Skeletal muscle cell (primary cell): ENCODE data around the gene CD101.

Experiments
- DNase-seq: peaks from one replicate; pipeline ENCODE4 v3.0.0-alpha.2; 2010; ENCODE audit warnings: low read depth
- H3K4me3 ChIP-seq: 2 replicates; pipeline ENCODE4 v1.5.1; 2011; ENCODE audit warnings: low read depth, mild to moderate bottlenecking, control low read depth, low read length, moderate library complexity

CD101 gene

GRCh38 chr1:117010310-117010969 is 8.9 kb downstream of the CD101 start:
- DNase-seq = no peak
- no peak overlapping the region for H3K4me3 ChIP-seq

DNA sequence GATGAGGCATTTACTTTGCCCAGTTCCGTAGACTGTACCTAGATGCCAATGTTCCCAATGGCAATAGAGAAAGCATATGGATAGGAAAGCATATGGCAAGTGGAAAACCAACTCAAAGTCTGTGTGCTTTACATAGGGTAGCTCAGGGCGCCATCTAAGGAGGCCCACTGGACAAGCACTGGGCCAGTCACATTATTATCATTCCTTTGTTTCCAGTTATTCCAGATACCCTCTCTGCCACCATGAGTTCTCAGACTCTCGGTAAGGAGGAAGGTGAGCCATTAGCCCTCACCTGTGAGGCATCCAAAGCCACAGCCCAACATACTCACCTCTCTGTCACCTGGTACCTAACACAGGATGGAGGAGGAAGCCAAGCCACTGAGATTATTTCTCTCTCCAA is 9.8 kb downstream of the CD101 start:
- H3K4me3 ChIP-seq = no peak overlapping the region
- no peak for DNase-seq

DNA sequence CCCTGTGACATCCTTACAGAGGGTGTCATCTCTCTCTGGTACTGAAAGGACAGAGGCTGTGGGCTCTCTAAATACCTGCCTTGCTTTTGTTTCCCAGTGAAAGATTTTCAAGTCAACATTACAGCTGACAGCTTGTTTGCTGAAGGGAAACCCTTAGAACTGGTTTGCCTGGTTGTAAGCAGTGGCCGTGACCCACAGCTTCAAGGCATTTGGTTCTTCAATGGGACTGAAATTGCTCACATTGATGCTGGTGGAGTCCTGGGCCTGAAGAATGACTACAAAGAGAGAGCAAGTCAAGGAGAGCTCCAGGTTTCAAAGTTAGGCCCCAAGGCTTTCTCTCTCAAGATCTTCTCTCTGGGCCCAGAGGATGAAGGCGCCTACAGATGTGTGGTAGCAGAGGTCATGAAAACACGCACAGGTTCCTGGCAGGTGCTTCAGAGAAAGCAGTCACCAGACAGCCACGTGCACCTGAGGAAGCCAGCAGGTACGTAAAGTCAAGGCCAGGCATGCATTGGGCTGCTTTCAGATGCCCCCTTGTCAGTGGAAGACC is 11.8 kb downstream of the CD101 start:
- no peak for DNase-seq
- no peak overlapping the region for H3K4me3 ChIP-seq

- no peak for DNase-seq
- no peak overlapping the region for H3K4me3 ChIP-seq
These were observed 12.6 kb downstream of the CD101 start for GRCh38 chr1:117014209-117014608.

- no peak for DNase-seq
- no peak overlapping the region for H3K4me3 ChIP-seq
These were observed 14.2 kb downstream of the CD101 start for GRCh38 chr1:117015724-117016123.

DNA sequence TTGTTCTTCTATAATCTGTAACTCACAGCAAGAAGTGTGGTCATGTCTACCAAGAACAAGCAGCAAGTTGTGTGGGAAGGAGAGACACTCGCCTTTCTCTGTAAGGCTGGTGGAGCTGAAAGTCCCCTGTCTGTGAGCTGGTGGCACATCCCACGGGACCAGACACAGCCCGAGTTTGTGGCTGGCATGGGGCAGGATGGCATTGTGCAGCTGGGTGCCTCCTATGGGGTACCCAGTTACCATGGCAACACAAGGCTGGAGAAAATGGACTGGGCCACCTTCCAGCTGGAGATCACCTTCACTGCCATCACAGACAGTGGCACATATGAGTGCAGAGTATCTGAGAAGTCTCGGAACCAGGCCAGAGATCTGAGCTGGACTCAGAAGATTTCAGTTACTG is 15.5 kb downstream of the CD101 start:
- DNase-seq = no peak

GRCh38 chr1:117017648-117018047 is 16.1 kb downstream of the CD101 start:
- DNase-seq = peak; percentile 67
- H3K4me3 ChIP-seq = no peak overlapping the region

More for the DNA sequence above, 15.5 kb downstream of the CD101 start:
- H3K4me3 ChIP-seq = no peak overlapping the region

DNA sequence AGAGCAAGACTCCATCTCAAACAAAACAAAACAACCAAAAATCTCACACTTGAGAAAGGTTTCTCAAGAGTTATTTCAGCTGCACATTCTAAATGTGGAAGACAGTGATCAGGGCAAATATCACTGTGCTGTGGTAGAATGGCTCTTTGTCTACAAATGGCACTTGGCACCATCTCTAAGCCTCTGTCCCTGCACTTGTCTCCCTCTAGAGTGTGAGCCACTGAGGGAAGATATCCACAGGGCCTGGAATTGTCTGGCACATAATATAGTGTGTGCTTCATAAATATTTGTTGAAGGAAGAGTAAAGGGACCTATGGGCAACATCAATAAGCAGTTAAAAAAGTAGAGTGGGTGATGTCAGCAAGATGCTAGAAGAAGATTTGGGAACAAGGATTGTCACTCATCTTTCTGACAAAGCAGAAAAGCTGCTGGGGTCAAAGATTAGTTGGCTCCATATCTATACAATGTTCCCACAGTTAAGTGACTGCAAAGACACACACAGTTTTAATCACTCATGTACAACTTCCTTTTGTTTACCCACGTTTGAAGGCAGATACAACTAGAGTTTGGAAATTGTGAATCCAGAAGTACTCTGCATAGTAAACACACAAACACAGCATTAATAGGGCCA is 19.1 kb downstream of the CD101 start:
- no peak for DNase-seq
- no peak overlapping the region for H3K4me3 ChIP-seq

GRCh38 chr1:117022114-117022513 is 20.6 kb downstream of the CD101 start:
- DNase-seq = no peak
- H3K4me3 ChIP-seq = no peak overlapping the region

DNA sequence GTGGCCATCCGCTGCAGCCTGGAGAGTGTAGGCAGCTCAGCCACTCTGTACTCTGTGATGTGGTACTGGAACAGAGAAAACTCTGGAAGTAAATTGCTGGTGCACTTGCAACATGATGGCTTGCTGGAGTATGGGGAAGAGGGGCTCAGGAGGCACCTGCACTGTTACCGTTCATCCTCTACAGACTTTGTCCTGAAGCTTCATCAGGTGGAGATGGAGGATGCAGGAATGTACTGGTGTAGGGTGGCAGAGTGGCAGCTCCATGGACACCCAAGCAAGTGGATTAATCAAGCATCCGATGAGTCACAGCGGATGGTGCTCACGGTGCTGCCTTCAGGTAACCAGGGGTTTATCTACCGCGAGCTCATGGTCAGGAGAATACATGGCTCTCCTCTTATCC is 24.0 kb downstream of the CD101 start:
- DNase-seq = no peak
- H3K4me3 ChIP-seq = no peak overlapping the region

DNA sequence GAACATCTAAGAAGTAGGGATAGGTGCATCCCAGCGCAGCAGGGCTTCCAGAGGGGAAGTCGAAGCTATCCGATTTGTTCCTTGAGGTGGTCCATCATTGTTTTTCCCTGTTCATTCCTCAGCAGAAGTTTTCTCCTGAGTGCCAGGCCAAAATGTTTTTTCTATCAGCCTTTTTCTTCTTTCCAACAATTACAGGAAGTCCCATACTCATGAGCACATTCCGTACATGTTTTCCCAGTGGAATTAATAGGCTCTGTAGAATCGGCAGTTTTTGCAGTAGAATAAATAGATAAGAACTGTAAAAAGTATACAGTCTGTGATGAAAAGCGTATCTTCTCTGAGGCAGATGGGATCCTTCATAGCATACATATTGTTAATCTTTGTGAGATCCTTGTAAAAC is 24.8 kb downstream of the CD101 start:
- no peak overlapping the region for H3K4me3 ChIP-seq
- peak; percentile 38 for DNase-seq

GRCh38 chr1:117029685-117030084 is 28.1 kb downstream of the CD101 start:
- no peak for DNase-seq
- no peak overlapping the region for H3K4me3 ChIP-seq

GRCh38 chr1:117030271-117030877 is 28.8 kb downstream of the CD101 start:
- DNase-seq = no peak
- no peak overlapping the region for H3K4me3 ChIP-seq

DNA sequence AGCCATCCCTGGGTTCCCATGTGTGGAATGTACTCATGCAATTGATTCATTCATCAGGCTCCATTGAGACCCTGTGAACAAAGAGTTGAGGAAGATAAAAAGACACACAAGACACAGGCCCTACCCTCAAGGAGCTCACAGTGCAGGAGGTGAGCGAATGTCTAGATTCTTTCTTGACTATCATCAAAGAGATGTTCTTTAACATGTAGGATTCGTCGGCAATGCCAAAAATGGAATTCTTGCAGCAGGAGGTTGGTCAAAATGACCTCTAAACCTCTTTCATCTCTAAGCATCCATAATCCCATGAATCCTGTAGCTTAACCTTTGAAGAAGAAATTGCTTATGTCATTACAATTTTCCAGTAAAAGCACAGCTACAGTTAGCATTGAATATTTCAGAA is 30.7 kb downstream of the CD101 start:
- DNase-seq = no peak
- no peak overlapping the region for H3K4me3 ChIP-seq

DNA sequence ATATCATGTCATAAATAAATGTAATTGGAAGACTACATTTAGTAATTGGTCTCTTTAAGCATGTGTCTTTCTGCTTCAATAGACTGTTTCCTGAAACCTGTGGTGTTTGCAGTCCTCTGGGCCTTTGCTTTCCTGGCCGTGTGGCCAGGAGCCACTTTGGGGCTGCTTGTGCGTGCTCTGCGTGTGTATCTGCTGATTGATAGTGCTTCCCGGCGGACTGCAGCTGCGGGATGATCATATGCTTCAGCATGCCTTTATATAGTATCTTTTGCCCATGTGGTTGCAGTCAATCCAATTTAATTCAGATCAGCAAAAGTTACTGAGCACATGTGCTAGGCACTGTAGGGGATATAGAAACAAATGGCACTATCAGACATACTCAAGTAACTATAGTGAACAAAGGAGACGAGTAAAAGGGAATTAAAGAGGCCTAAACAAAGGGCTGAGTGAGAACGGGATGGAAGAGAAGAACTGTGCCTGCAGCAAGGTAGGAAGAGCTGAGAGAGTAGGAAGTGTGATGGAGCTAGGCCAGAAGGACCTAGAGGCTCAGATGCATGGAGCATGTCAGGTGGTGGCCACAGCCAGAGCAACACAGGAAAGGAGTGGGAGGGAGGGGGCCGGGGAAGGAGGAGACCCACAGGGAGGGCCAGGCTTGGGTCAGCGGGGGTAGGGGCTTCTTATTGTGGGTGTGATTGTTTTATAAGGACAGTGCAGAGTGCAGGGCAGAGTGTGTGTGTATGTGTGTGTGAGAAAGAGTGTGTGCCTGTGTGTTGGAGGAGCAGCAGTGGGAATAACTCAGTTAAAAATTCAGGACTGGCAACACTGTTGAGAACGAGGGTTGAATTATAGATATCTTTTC is 31.4 kb downstream of the CD101 start:
- no peak overlapping the region for H3K4me3 ChIP-seq
- DNase-seq = no peak

- no peak overlapping the region for H3K4me3 ChIP-seq
- DNase-seq = no peak
These were observed 32.2 kb downstream of the CD101 start for GRCh38 chr1:117033772-117034171.

DNA sequence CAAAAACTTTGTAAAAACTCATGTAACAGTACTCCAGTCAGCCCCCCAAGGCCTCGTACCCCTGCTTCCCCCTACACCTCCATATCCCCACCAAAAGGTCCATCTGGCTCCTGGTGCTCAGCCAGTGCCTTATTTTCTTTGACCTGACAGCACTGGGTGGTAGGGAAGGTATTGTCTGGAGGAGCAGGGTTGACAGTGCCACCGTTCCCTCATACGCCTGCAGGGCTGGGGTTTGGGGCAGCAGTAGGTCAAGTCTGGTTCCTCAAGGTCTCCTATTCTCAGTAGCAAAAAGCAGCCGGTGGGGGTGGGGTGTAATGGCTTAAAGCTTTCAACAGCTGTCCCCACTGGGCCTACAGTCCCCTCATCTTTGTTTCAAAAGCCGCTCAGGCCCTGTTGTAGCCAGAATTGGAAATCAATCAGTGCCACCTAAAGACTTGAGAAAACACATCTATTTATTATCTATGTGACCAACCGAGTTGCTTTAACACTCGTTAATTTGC is 33.3 kb downstream of the CD101 start:
- no peak for DNase-seq
- H3K4me3 ChIP-seq = no peak overlapping the region

- H3K4me3 ChIP-seq = no peak overlapping the region
- DNase-seq = peak; percentile 57
These were observed 34.5 kb downstream of the CD101 start for GRCh38 chr1:117036018-117036461.

DNA sequence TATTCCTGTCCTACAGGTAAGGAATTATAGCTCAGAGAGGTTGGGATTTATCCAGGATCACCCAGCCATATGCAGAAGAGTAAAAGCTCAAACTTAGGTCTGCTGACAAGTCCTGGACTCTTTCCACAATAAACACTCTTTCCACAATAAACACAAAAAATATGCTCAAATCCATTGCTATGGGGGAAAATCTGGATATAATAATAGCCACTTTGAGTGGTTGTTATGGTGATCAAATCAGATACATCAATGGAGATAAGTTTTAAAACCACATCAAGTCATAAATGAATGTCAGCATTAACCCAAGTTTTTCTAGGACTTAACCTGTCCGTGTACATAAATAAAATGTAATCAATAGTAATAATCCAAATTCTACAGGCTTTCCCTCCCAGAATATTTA is 36.2 kb downstream of the CD101 start:
- no peak overlapping the region for H3K4me3 ChIP-seq
- no peak for DNase-seq

- DNase-seq = no peak
- no peak overlapping the region for H3K4me3 ChIP-seq
These were observed 36.7 kb downstream of the CD101 start for GRCh38 chr1:117038236-117038635.
